Measurements from ENCODE around the gene TMEM179B.

TMEM179B gene

DNA sequence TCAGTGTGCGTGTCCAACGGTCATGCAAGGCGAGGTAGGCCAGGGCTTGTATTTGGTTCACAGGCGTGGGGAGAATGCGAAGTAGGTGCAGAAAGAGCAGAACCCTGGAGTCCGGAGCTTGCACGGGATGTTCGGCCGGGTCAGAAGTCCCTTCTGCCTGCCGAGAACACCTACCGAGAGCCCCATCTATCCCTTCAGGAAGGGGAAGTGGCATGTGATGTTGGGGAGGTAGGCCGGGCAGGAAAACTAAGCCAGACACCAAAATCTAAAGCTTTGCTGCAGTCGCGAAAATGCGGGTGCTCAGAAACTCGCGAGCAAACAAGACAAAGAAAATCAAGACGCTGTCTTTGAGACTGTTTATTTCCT lies 16.4 kb upstream of the TMEM179B start:
- Histone ChIP-seq H3K27me3 (ENCODE audit: control insufficient read depth, insufficient read depth, low read length) (no peaks in the 10 kb centered on the region), H3K4me1 (ENCODE audit: control insufficient read depth, insufficient read depth, low read length) (peaks cover 7% of the 10 kb centered on the region; the same call in 1 of the 2 replicates), H3K9me3 (ENCODE audit: control insufficient read depth, insufficient read depth, low read depth, low read length) (no peaks in the 10 kb centered on the region), H3K27ac (ENCODE audit: low read depth, low read length) (peak overlapping the region; percentile 72; the same call in 1 of the 2 replicates), H3K36me3 (ENCODE audit: control insufficient read depth, insufficient read depth, low read length) (peaks cover 29% of the 10 kb centered on the region), H3K9ac (ENCODE audit: low read length) (peak overlapping the region; percentile 80), H3K4me3 (ENCODE audit: low read depth, low read length) (peak overlapping the region; percentile 76)

DNA sequence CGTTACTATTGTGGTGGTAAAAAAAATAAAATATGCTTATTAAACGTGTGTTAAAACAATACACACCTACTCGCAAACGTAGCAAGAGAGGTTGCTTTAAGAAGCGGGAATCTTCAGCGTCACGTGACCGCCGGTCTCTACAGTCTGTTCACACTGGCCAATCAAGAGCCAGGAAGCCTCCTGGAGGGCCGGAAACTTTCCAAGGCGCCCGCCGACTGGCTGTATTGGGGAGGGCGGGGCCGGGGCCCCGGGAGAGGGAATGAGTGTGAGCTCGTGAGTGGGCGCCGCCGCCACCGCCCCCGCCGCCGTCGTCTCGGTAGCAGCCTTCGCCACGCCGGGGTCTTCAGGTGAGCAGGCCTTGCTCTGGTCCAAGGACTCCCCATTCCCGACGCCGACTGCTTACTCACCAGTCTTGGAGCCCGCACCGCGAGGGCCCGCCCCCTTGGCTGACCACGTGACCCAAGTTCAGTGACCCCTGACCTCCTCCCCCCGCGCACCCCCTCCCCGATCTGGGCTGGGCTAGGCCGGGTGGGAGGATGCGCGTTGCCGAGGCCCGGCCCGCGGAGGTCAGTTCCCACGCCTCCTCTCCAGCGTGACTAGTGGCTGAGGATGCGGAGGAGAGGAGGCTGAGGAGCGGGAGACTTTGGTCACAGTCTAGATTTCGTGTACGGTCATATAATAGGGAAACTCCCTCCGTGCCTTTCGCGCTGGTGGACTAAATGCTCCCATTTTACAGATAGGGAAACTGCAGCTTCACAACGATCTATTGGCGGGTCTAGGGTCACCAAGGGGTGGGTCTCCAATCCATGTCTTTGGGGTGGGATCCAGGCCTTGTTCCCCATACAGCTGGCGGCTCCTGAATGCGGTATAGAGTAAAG lies 15.8 kb upstream of the TMEM179B start, which contains the start of gene TAF6L:
Gene TAF6L (plus strand): TSS at position 253 of the 878 bp plus-strand sequence. CDS start 4,388 bp downstream, outside the sequence.
- peaks cover 7% of the 10 kb centered on the region; the same call in 1 of the 2 replicates for H3K4me1 ChIP-seq (ENCODE audit: control insufficient read depth, insufficient read depth, low read length)
- peak within 1 kb of the TSS; percentile 76 for H3K4me3 ChIP-seq (ENCODE audit: low read depth, low read length)
- H3K9ac ChIP-seq (ENCODE audit: low read length), result peak within 1 kb of the TSS; percentile 80
- H3K9me3 ChIP-seq (ENCODE audit: control insufficient read depth, insufficient read depth, low read depth, low read length), result no peaks in the 10 kb centered on the region
- peak within 1 kb of the TSS; percentile 72 for H3K27ac ChIP-seq (ENCODE audit: low read depth, low read length)
- peaks cover 30% of the 10 kb centered on the region for H3K36me3 ChIP-seq (ENCODE audit: control insufficient read depth, insufficient read depth, low read length)
- no peaks in the 10 kb centered on the region for H3K27me3 ChIP-seq (ENCODE audit: control insufficient read depth, insufficient read depth, low read length)

DNA sequence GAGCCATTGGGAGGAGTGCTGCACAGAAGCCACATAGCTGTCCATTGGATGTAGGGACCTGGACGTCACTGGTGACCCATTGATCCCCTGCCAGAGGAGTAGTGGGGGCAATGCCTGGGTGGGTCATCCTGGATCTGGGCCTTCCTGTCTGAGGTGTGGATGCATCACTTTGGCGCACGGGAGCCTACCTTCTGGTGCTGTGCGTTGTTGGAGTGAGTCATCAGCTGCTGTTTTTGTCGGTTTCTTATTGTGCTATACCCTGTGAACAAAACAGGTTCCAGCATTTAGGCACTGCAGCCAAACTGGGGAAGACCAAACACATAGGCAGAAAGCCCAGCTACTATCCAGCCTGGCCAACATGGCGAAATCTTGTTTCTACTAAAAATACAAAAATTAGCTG lies 12.8 kb upstream of the TMEM179B start:
- no peak overlapping the region for H3K9ac ChIP-seq (ENCODE audit: low read length)
- no peaks in the 10 kb centered on the region for H3K27me3 ChIP-seq (ENCODE audit: control insufficient read depth, insufficient read depth, low read length)
- no peak overlapping the region for H3K4me3 ChIP-seq (ENCODE audit: low read depth, low read length)
- H3K4me1 ChIP-seq (ENCODE audit: control insufficient read depth, insufficient read depth, low read length), result peaks cover 7% of the 10 kb centered on the region; the same call in 1 of the 2 replicates
- peaks cover 42% of the 10 kb centered on the region for H3K36me3 ChIP-seq (ENCODE audit: control insufficient read depth, insufficient read depth, low read length)
- no peaks in the 10 kb centered on the region for H3K9me3 ChIP-seq (ENCODE audit: control insufficient read depth, insufficient read depth, low read depth, low read length)
- no peak overlapping the region for H3K27ac ChIP-seq (ENCODE audit: low read depth, low read length)

DNA sequence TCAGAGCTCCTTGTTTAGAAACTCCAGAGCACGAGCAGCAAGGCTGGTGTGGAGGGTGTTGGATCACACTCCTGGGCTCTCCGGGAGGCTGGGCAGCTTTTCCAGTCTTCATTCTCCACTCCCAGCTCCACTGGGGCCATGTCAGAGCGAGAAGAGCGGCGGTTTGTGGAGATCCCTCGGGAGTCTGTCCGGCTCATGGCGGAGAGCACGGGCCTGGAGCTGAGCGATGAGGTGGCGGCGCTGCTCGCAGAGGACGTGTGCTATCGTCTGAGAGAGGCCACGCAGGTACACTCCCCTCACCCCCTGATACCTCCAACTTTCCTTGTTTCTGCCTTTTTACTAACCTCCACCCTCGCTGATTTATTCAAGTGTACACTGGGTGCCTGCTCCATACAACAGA lies 11.6 kb upstream of the TMEM179B start:
- Histone ChIP-seq H3K9me3 (ENCODE audit: control insufficient read depth, insufficient read depth, low read depth, low read length) (no peaks in the 10 kb centered on the region), H3K27me3 (ENCODE audit: control insufficient read depth, insufficient read depth, low read length) (no peaks in the 10 kb centered on the region), H3K4me1 (ENCODE audit: control insufficient read depth, insufficient read depth, low read length) (peaks cover 4% of the 10 kb centered on the region; the same call in 1 of the 2 replicates), H3K36me3 (ENCODE audit: control insufficient read depth, insufficient read depth, low read length) (peaks cover 44% of the 10 kb centered on the region), H3K27ac (ENCODE audit: low read depth, low read length) (no peak overlapping the region), H3K4me3 (ENCODE audit: low read depth, low read length) (no peak overlapping the region), H3K9ac (ENCODE audit: low read length) (no peak overlapping the region)

DNA sequence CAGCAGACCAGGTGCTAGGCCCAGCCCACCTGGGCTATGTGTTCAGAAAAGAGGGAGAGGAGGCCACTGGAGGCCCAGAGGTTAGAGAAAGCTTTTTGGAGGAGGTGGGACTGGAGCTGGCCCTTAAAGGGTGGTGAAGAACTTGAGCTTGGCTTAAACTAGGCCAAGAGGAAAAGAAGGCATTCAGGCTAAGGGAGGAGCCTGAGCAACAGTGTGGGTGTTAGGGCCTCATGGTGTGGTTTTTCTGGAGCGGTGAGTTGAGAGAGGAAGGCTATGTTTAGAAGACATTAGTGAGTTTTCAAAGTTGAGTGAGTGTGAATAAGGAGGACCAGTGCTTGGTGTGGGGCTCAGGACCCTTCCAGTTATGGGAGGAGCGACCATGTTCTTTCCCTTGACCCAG lies 9.8 kb upstream of the TMEM179B start:
- H3K36me3 ChIP-seq (ENCODE audit: control insufficient read depth, insufficient read depth, low read length), result peaks cover 54% of the 10 kb centered on the region
- H3K9ac ChIP-seq (ENCODE audit: low read length), result no peak overlapping the region
- H3K27ac ChIP-seq (ENCODE audit: low read depth, low read length), result no peak overlapping the region

DNA sequence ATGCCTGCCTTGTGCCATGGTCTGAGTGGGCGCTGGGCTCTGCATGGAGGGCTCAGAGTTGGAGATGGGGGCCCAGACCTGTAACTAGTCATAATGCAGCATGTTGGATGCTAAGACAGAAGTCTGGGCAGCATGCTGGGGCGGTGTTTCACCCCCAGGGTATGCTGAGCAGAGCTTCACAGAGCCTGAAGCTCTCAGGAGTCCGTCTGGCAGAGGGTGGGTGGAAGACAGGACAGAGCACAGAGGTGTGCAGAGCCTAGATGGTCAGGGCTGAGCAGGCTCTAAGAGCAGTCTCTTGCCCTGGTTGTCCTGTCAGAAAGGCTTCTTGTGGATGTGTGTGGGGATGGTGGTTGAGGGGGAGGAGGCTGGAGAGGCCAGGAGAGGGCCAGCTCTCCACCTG lies 8.8 kb upstream of the TMEM179B start:
- no peaks in the 10 kb centered on the region for H3K4me1 ChIP-seq (ENCODE audit: control insufficient read depth, insufficient read depth, low read length)
- H3K9ac ChIP-seq (ENCODE audit: low read length), result no peak overlapping the region
- H3K9me3 ChIP-seq (ENCODE audit: control insufficient read depth, insufficient read depth, low read depth, low read length), result no peaks in the 10 kb centered on the region
- H3K36me3 ChIP-seq (ENCODE audit: control insufficient read depth, insufficient read depth, low read length), result peaks cover 60% of the 10 kb centered on the region
- H3K27ac ChIP-seq (ENCODE audit: low read depth, low read length), result no peak overlapping the region
- no peak overlapping the region for H3K4me3 ChIP-seq (ENCODE audit: low read depth, low read length)
- H3K27me3 ChIP-seq (ENCODE audit: control insufficient read depth, insufficient read depth, low read length), result no peaks in the 10 kb centered on the region

More for the DNA sequence above, 9.8 kb upstream of the TMEM179B start:
- no peaks in the 10 kb centered on the region for H3K27me3 ChIP-seq (ENCODE audit: control insufficient read depth, insufficient read depth, low read length)
- H3K4me1 ChIP-seq (ENCODE audit: control insufficient read depth, insufficient read depth, low read length), result no peaks in the 10 kb centered on the region
- H3K4me3 ChIP-seq (ENCODE audit: low read depth, low read length), result no peak overlapping the region
- H3K9me3 ChIP-seq (ENCODE audit: control insufficient read depth, insufficient read depth, low read depth, low read length), result no peaks in the 10 kb centered on the region

DNA sequence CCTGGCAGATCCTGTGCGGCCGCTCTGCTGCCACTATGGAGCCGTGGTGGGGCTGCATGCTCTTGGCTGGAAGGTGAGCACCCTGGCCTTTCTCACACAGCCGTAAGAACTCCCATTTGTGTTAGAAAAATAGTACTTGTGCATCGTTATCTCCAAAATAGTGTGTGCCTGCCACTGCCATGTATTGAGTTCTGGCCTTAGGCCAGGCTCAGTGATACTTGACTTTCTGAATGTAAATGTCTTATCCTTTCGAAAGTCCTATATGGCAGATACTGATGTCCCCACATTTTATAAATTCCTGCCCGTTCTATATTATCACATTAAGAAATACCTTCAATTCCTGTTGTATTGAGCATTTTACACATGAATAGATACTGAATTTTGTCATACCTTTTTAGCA lies 4.4 kb upstream of the TMEM179B start:
- H3K9ac ChIP-seq (ENCODE audit: low read length), result no peak overlapping the region
- no peaks in the 10 kb centered on the region for H3K9me3 ChIP-seq (ENCODE audit: control insufficient read depth, insufficient read depth, low read depth, low read length)
- no peak overlapping the region for H3K27ac ChIP-seq (ENCODE audit: low read depth, low read length)
- no peaks in the 10 kb centered on the region for H3K27me3 ChIP-seq (ENCODE audit: control insufficient read depth, insufficient read depth, low read length)
- H3K4me3 ChIP-seq (ENCODE audit: low read depth, low read length), result no peak overlapping the region
- peaks cover 42% of the 10 kb centered on the region for H3K36me3 ChIP-seq (ENCODE audit: control insufficient read depth, insufficient read depth, low read length)
- peaks cover 3% of the 10 kb centered on the region for H3K4me1 ChIP-seq (ENCODE audit: control insufficient read depth, insufficient read depth, low read length)

DNA sequence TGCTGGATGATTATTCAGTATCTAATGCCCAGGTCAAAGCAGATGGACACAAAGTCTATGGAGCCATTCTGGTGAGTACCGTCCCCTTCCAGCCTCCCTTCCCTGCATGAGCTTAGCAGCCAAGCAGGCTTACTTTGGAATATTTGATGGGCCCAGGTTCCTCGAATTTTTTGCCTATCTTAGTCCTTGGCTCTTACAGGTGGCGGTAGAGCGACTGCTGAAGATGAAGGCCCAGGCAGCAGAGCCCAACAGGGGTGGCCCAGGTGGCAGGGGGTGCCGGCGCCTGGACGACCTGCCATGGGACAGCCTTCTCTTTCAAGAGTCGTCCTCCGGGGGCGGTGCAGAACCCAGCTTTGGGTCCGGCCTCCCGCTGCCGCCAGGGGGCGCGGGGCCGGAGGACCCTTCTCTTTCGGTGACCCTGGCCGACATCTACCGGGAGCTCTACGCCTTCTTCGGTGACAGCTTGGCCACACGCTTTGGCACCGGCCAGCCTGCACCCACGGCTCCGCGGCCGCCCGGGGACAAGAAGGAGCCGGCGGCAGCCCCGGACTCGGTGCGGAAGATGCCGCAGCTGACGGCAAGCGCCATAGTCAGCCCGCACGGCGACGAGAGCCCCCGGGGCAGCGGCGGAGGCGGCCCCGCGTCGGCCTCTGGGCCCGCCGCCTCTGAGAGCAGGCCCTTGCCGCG lies 741 bp upstream of the TMEM179B start:
- peak overlapping the region; percentile 97 for H3K9ac ChIP-seq (ENCODE audit: low read length)
- H3K9me3 ChIP-seq (ENCODE audit: control insufficient read depth, insufficient read depth, low read depth, low read length), result no peaks in the 10 kb centered on the region
- H3K36me3 ChIP-seq (ENCODE audit: control insufficient read depth, insufficient read depth, low read length), result peaks cover 46% of the 10 kb centered on the region
- H3K27ac ChIP-seq (ENCODE audit: low read depth, low read length), result peak overlapping the region; percentile 86
- no peaks in the 10 kb centered on the region for H3K27me3 ChIP-seq (ENCODE audit: control insufficient read depth, insufficient read depth, low read length)
- peak overlapping the region; percentile 96 for H3K4me3 ChIP-seq (ENCODE audit: low read depth, low read length)
- H3K4me1 ChIP-seq (ENCODE audit: control insufficient read depth, insufficient read depth, low read length), result peaks cover 9% of the 10 kb centered on the region

DNA sequence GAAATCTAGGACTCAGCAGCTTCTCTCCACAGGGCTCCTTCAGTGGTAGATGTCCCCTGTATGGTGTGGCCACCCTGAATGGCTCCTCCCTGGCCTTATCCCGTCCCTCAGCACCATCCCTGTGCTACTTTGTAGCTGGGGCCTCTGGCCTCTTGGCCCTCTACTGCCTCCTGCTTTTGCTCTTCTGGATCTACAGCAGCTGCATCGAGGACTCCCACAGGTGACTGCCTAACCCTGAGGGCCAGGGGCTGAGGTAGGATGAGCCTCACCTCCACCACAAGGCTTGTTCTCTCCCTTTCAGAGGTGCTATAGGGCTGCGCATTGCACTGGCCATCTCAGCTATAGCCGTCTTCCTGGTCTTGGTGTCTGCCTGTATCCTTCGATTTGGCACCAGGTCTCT lies 1.8 kb downstream of the TMEM179B start:
- Histone ChIP-seq H3K36me3 (ENCODE audit: control insufficient read depth, insufficient read depth, low read length) (peaks cover 43% of the 10 kb centered on the region), H3K27me3 (ENCODE audit: control insufficient read depth, insufficient read depth, low read length) (no peaks in the 10 kb centered on the region), H3K4me1 (ENCODE audit: control insufficient read depth, insufficient read depth, low read length) (peaks cover 17% of the 10 kb centered on the region), H3K4me3 (ENCODE audit: low read depth, low read length) (no peak overlapping the region), H3K27ac (ENCODE audit: low read depth, low read length) (no peak overlapping the region), H3K9me3 (ENCODE audit: control insufficient read depth, insufficient read depth, low read depth, low read length) (no peaks in the 10 kb centered on the region), H3K9ac (ENCODE audit: low read length) (no peak overlapping the region)

DNA sequence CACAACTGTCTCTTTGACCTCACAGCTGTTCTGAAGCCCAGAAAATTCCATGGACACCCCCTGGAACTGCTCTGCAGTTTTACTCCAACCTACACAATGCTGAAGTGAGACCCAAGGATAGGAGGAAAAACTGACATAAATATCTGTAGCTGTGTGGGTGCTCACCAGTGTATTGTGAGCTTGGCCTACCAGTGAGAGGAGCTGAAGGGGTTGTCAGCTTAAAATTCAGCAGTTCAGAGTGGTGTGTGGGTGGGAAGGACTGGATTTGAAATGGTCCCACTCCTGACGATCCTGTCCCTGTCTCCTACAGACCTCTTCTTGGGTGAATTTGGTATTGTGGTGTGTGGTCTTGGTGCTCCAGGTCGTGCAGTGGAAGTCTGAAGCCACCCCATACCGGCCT lies 2.4 kb downstream of the TMEM179B start:
- no peaks in the 10 kb centered on the region for H3K27me3 ChIP-seq (ENCODE audit: control insufficient read depth, insufficient read depth, low read length)
- H3K4me3 ChIP-seq (ENCODE audit: low read depth, low read length), result no peak overlapping the region
- H3K4me1 ChIP-seq (ENCODE audit: control insufficient read depth, insufficient read depth, low read length), result peaks cover 17% of the 10 kb centered on the region
- no peak overlapping the region for H3K27ac ChIP-seq (ENCODE audit: low read depth, low read length)
- H3K9ac ChIP-seq (ENCODE audit: low read length), result no peak overlapping the region
- H3K36me3 ChIP-seq (ENCODE audit: control insufficient read depth, insufficient read depth, low read length), result peaks cover 47% of the 10 kb centered on the region
- H3K9me3 ChIP-seq (ENCODE audit: control insufficient read depth, insufficient read depth, low read depth, low read length), result no peaks in the 10 kb centered on the region
